GM11168 (cell line): ENCODE data around the gene SYT17.

Source experiments
- in situ Hi-C: fragments of 300-500 bp; cut with MboI; formaldehyde crosslinking; loops from one replicate; pipeline ENCODE4 v1.12.0; 2022; ENCODE audit warnings: low sequenced_read_pairs; ENCODE audit not compliant: unreplicated experiment

The SYT17 gene

GRCh38 chr16:19170043-19170655, 2.1 kb downstream of the SYT17 start:
- in situ Hi-C loops: no loop called here

GRCh38 chr16:19172098-19172780, 4.2 kb downstream of the SYT17 start:
- in situ Hi-C loops: no loop called here

- in situ Hi-C loops: no loop called here
These were observed 5.0 kb downstream of the SYT17 start for GRCh38 chr16:19173059-19173458.

- in situ Hi-C loops: no loop called here
These were observed 5.8 kb downstream of the SYT17 start for GRCh38 chr16:19173649-19174383.

- in situ Hi-C loops: no loop called here
These were observed 6.4 kb downstream of the SYT17 start for GRCh38 chr16:19174478-19174877.

- in situ Hi-C loops: no loop called here
These were observed 7.6 kb downstream of the SYT17 start for GRCh38 chr16:19175492-19176262.

GRCh38 chr16:19177111-19177739, 9.2 kb downstream of the SYT17 start:
- in situ Hi-C loops: no loop called here

GRCh38 chr16:19179546-19180490, 11.8 kb downstream of the SYT17 start:
- in situ Hi-C loops: loop anchor here (10.0 kb wide), 1 partner anchor 195 kb away; no protein-coding TSS in a partner anchor

- in situ Hi-C loops: loop anchor here (10.0 kb wide), 1 partner anchor 194 kb away; no protein-coding TSS in a partner anchor
These were observed 12.7 kb downstream of the SYT17 start for GRCh38 chr16:19180741-19181140.

GRCh38 chr16:19182481-19182880, 14.4 kb downstream of the SYT17 start:
- in situ Hi-C loops: loop anchor here (10.0 kb wide), 1 partner anchor 192 kb away; no protein-coding TSS in a partner anchor

- in situ Hi-C loops: loop anchor here (10.0 kb wide), 1 partner anchor 192 kb away; no protein-coding TSS in a partner anchor
These were observed 15.1 kb downstream of the SYT17 start for GRCh38 chr16:19183187-19183586.

GRCh38 chr16:19184823-19185509, 16.9 kb downstream of the SYT17 start:
- in situ Hi-C loops: loop anchor here (10.0 kb wide), 1 partner anchor 190 kb away; no protein-coding TSS in a partner anchor

- in situ Hi-C loops: loop anchor here (10.0 kb wide), 1 partner anchor 189 kb away; no protein-coding TSS in a partner anchor
These were observed 17.4 kb downstream of the SYT17 start for GRCh38 chr16:19185510-19185851.

- in situ Hi-C loops: loop anchor here (10.0 kb wide), 1 partner anchor 188 kb away; no protein-coding TSS in a partner anchor
These were observed 18.4 kb downstream of the SYT17 start for GRCh38 chr16:19186408-19186807.

GRCh38 chr16:19187961-19188360, 19.9 kb downstream of the SYT17 start:
- in situ Hi-C loops: loop anchor here (10.0 kb wide), 1 partner anchor 187 kb away; no protein-coding TSS in a partner anchor

GRCh38 chr16:19188406-19188805, 20.4 kb downstream of the SYT17 start:
- in situ Hi-C loops: loop anchor here (10.0 kb wide), 1 partner anchor 186 kb away; no protein-coding TSS in a partner anchor

GRCh38 chr16:19192865-19193264, 24.8 kb downstream of the SYT17 start:
- in situ Hi-C loops: no loop called here

- in situ Hi-C loops: no loop called here
These were observed 28.8 kb downstream of the SYT17 start for GRCh38 chr16:19196871-19197270.
